H1 (cell line): Measurements from ENCODE around the gene ACAP1. TPM values are rescaled to one million over a fixed set of nuclear protein-coding genes. Genes with fewer than 3 reads are reported as not detected.

Experiments used
- CTCF ChIA-PET: fragments of 300-600 bp; sonication (Branson Sonifier 250); formaldehyde crosslinking; loops from one replicate; lab custom pipeline; 2021; ENCODE audit not compliant: partially characterized antibody; lab: Charles Lee
- POLR2A ChIA-PET: fragments of 300-600 bp; sonication (Branson Sonifier 250); formaldehyde crosslinking; loops from one replicate; lab custom pipeline; 2021; ENCODE audit warnings: inconsistent platforms; ENCODE audit not compliant: partially characterized antibody; lab: Charles Lee
- DNase-seq, 2 experiments: peaks; one replicate each; pipeline versions ENCODE4 v3.0.0 to v3.0.0-alpha.2; 2010 to 2022; ENCODE audit warnings: low spot score in 2 of 2, low read depth in 1 of 2, mixed read lengths in 1 of 2
- FAIRE-seq: peaks from 2 replicates; lab custom pipeline; 2011; peaks lifted over from hg19 to GRCh38; lab: Jason Lieb, UNC
- H2AFZ ChIP-seq: 2 replicates; pipeline ENCODE4 v1.8.1; 2012; ENCODE audit warnings: low read length, inconsistent platforms
- H2AK5ac ChIP-seq: 2 replicates; pipeline ENCODE4 v1.6.1; 2013; ENCODE audit warnings: low read depth, low read length
- H2BK120ac ChIP-seq: replicated peaks from 2 replicates; pipeline ENCODE3; 2013; ENCODE audit warnings: low read depth, low read length, inconsistent platforms
- H2BK12ac ChIP-seq: 2 replicates; pipeline ENCODE4 v1.6.1; 2013; ENCODE audit warnings: low read depth, low read length
- H2BK15ac ChIP-seq: 2 replicates; pipeline ENCODE4 v1.6.1; 2013; ENCODE audit warnings: low read length
- H2BK20ac ChIP-seq: 2 replicates; pipeline ENCODE4 v1.6.1; 2013; ENCODE audit warnings: low read length
- H2BK5ac ChIP-seq: 2 replicates; pipeline ENCODE4 v1.6.1; 2013; ENCODE audit warnings: low read depth, low read length
- H3K14ac ChIP-seq: 2 replicates; pipeline ENCODE4 v1.6.1; 2013; ENCODE audit warnings: inconsistent platforms; ENCODE audit not compliant: insufficient read length
- H3K18ac ChIP-seq: 2 replicates; pipeline ENCODE4 v1.6.1; 2013; ENCODE audit warnings: low read length; ENCODE audit errors: extremely low read depth
- H3K23ac ChIP-seq: 2 replicates; pipeline ENCODE4 v1.6.1; 2013; ENCODE audit warnings: inconsistent platforms; ENCODE audit not compliant: insufficient read length
- H3K23me2 ChIP-seq: 2 replicates; pipeline ENCODE4 v1.6.1; 2013; ENCODE audit warnings: low read depth, low read length
- H3K27ac ChIP-seq: 2 replicates; pipeline ENCODE4 v1.6.1; 2011; ENCODE audit warnings: low read depth, low read length, inconsistent platforms
- H3K27me3 ChIP-seq, 4 experiments: replicated peaks in 1 of 4; 1 replicate in 1 of 4; 2 replicates in 3 of 4; pipeline versions ENCODE4 v1.6.1 to v1.8.1; 2011 to 2013; ENCODE audit warnings: low read length in 3 of 4, mild to moderate bottlenecking in 3 of 4, inconsistent platforms in 2 of 4, mixed read lengths in 2 of 4, moderate library complexity in 1 of 4; ENCODE audit not compliant: control insufficient read depth in 3 of 4, insufficient read depth in 3 of 4; ENCODE audit errors: extremely low read depth in 1 of 4
- H3K36me3 ChIP-seq, 4 experiments: 2 replicates each; pipeline versions ENCODE4 v1.6.1 to v1.8.1; 2011 to 2013; ENCODE audit warnings: mild to moderate bottlenecking in 4 of 4, low read length in 3 of 4, moderate library complexity in 2 of 4, control low read depth in 1 of 4, inconsistent platforms in 1 of 4; ENCODE audit not compliant: insufficient read depth in 4 of 4, control insufficient read depth in 2 of 4
- H3K4ac ChIP-seq: replicated peaks from 2 replicates; pipeline ENCODE3; 2013; ENCODE audit warnings: low read length, low read depth, mixed read lengths, inconsistent platforms; ENCODE audit not compliant: insufficient read length
- H3K4me1 ChIP-seq, 4 experiments: replicated peaks in 1 of 4; 1 replicate in 1 of 4; 2 replicates in 3 of 4; pipeline versions ENCODE4 v1.6.1 to v1.8.1; 2011 to 2013; ENCODE audit warnings: low read length in 3 of 4, inconsistent platforms in 2 of 4, mixed read lengths in 1 of 4; ENCODE audit not compliant: insufficient read depth in 4 of 4, control insufficient read depth in 3 of 4
- H3K4me2 ChIP-seq, 2 experiments: 2 replicates each; pipeline versions ENCODE4 v1.6.1 to v1.8.1; 2011 to 2013; ENCODE audit warnings: low read depth in 2 of 2, low read length in 2 of 2, control low read depth in 1 of 2, inconsistent platforms in 1 of 2, mild to moderate bottlenecking in 1 of 2; ENCODE audit not compliant: insufficient read depth in 1 of 2
- H3K4me3 ChIP-seq, 4 experiments: fragments of 200-600, 300-600 bp in 1 of 4; sonication (generic), shearing (Covaris generic), sonication (Bioruptor Twin) in 1 of 4; 2 replicates each; pipeline versions ENCODE4 v1.5.1 to v1.8.1; 2011 to 2016; ENCODE audit warnings: low read length in 4 of 4, low read depth in 3 of 4, control low read depth in 2 of 4, inconsistent platforms in 2 of 4, mild to moderate bottlenecking in 2 of 4, mixed read lengths in 1 of 4, moderate library complexity in 1 of 4; ENCODE audit not compliant: insufficient read depth in 2 of 4; ENCODE audit errors: extremely low read depth in 1 of 4
- H3K56ac ChIP-seq: replicated peaks from 2 replicates; pipeline ENCODE3; 2013; ENCODE audit warnings: low read depth, mild to moderate bottlenecking, mixed read lengths, low read length, inconsistent platforms; ENCODE audit not compliant: insufficient read length
- H3K79me1 ChIP-seq: 2 replicates; pipeline ENCODE4 v1.6.1; 2013; ENCODE audit warnings: low read depth, low read length, control low read depth
- H3K79me2 ChIP-seq, 2 experiments: 2 replicates each; pipeline versions ENCODE4 v1.6.1 to v1.8.1; 2012 to 2013; ENCODE audit warnings: low read length in 2 of 2, mild to moderate bottlenecking in 2 of 2, inconsistent platforms in 1 of 2; ENCODE audit not compliant: insufficient read depth in 2 of 2, control insufficient read depth in 1 of 2
- H3K9ac ChIP-seq, 4 experiments: replicated peaks in 1 of 4; 1 replicate in 1 of 4; 2 replicates in 3 of 4; pipeline versions ENCODE4 v1.6.1 to v1.8.1; 2011 to 2013; ENCODE audit warnings: low read depth in 3 of 4, low read length in 3 of 4, control low read depth in 2 of 4, mild to moderate bottlenecking in 2 of 4, moderate library complexity in 2 of 4, inconsistent platforms in 1 of 4; ENCODE audit errors: extremely low read depth in 1 of 4
- H3K9me3 ChIP-seq, 2 experiments: 2 replicates each; pipeline versions ENCODE4 v1.6.1 to v1.8.1; 2012 to 2013; ENCODE audit warnings: mild to moderate bottlenecking in 2 of 2, moderate library complexity in 2 of 2, control low read depth in 1 of 2, inconsistent platforms in 1 of 2, low read depth in 1 of 2, low read length in 1 of 2, mixed read lengths in 1 of 2; ENCODE audit not compliant: insufficient read depth in 2 of 2
- H4K20me1 ChIP-seq, 2 experiments: replicated peaks in 1 of 2; 2 replicates each; pipeline versions ENCODE3 to v1.8.1; 2011 to 2013; ENCODE audit warnings: inconsistent platforms in 2 of 2, low read length in 2 of 2, mild to moderate bottlenecking in 1 of 2; ENCODE audit not compliant: insufficient read depth in 2 of 2, control insufficient read depth in 1 of 2
- H4K5ac ChIP-seq: 2 replicates; pipeline ENCODE4 v1.6.1; 2013; ENCODE audit warnings: low read length, low read depth, mixed read lengths, inconsistent platforms; ENCODE audit not compliant: insufficient read length
- H4K8ac ChIP-seq: 2 replicates; pipeline ENCODE4 v1.8.0; 2013; ENCODE audit warnings: mild to moderate bottlenecking, moderate library complexity, low read length, inconsistent platforms; ENCODE audit not compliant: insufficient read depth; ENCODE audit errors: extremely low read depth
- H4K91ac ChIP-seq: replicated peaks from 2 replicates; pipeline ENCODE3; 2013; ENCODE audit warnings: low read length, mixed read lengths, inconsistent platforms; ENCODE audit not compliant: insufficient read length
- EGR1 ChIP-seq: IDR thresholded peaks from 2 replicates; pipeline ENCODE4 v1.6.1; 2011; ENCODE audit warnings: low read depth, low read length, borderline replicate concordance
- EZH2 ChIP-seq: fragments of 200-600 bp; sonication (generic); IDR thresholded peaks from 2 replicates; pipeline ENCODE4 v1.7.1; 2012; ENCODE audit warnings: low read depth, mild to moderate bottlenecking, moderate library complexity, low read length, inconsistent platforms; ENCODE audit not compliant: severe bottlenecking
- SIN3A ChIP-seq, 2 experiments: IDR thresholded peaks in 1 of 2; conservative IDR thresholded peaks in 1 of 2; 2 replicates each; pipeline ENCODE4 v1.6.1; 2011 to 2012; ENCODE audit warnings: low read length in 2 of 2, improper control_type of control experiment in 1 of 2, low read depth in 1 of 2, mild to moderate bottlenecking in 1 of 2
- SIX5 ChIP-seq: IDR thresholded peaks from 2 replicates; pipeline ENCODE4 v1.6.1; 2011; ENCODE audit warnings: mild to moderate bottlenecking, low read depth, low read length
- WGBS, 2 experiments: shearing (Covaris generic) in 1 of 2; methylation state at CpG; one replicate each; pipeline versions ENCODE4 v1.1.6 to v1.1.7; 2013 to 2015; ENCODE audit warnings: low lambda C conversion rate in 2 of 2, mixed read lengths in 2 of 2, inconsistent platforms in 1 of 2, low coverage in 1 of 2, missing lambda C conversion rate in 1 of 2; ENCODE audit not compliant: insufficient replicate concordance in 2 of 2, insufficient coverage in 1 of 2, insufficient read length in 1 of 2; ENCODE audit errors: extremely low coverage in 1 of 2, missing lambda C conversion rate in 1 of 2; 5-methylcytosine and 5-hydroxymethylcytosine counted together
- polyA plus RNA-seq, 7 experiments: library from polyadenylated mRNA; depleted of rRNA in 3 of 7; stranded (reverse) in 5 of 7; unstranded in 2 of 7; fragments of >200 nt in 5 of 7; fragments of 200-250 nt in 2 of 7; gene quantifications; 1 replicate in 5 of 7; 2 replicates in 1 of 7; 4 replicates in 1 of 7; pipeline versions ENCODE4 v1.2.1 to v1.2.3, GENCODE V29; 2011 to 2013; ENCODE audit warnings: missing spikeins in 2 of 7, mixed read lengths in 2 of 7
- total RNA-seq: library from RNA; stranded (reverse); fragmentation: NEBNext Ultra II Directional; extraction: Animal tissue kit (Norgen Biotek cat#: 25700); gene quantifications from 2 replicates; pipeline ENCODE4 v1.2.1, GENCODE V29; 2021
- TF ChIP-seq, protein P1 (sequence below): IDR thresholded peaks from 2 replicates; pipeline ENCODE4 v1.6.1; 2012; ENCODE audit warnings: low read length, inconsistent platforms
- TF ChIP-seq, protein P2 (sequence below), 3 experiments: IDR thresholded peaks; 1 replicate in 2 of 3; 2 replicates in 1 of 3; pipeline versions ENCODE4 v1.5.1 to v1.6.1; 2011; ENCODE audit warnings: low read length in 3 of 3, mild to moderate bottlenecking in 3 of 3, inconsistent platforms in 2 of 3, low read depth in 1 of 3, moderate library complexity in 1 of 3; ENCODE audit not compliant: insufficient read depth in 1 of 3; ENCODE audit errors: control extremely low read depth in 1 of 3

ACAP1 gene
- total and polyA plus RNA-seq, 2 of the 8 experiments (the other 6 are each of a cell fraction or from before 2014, with no cell fraction given), result 11.9 to 45.1 TPM

DNA sequence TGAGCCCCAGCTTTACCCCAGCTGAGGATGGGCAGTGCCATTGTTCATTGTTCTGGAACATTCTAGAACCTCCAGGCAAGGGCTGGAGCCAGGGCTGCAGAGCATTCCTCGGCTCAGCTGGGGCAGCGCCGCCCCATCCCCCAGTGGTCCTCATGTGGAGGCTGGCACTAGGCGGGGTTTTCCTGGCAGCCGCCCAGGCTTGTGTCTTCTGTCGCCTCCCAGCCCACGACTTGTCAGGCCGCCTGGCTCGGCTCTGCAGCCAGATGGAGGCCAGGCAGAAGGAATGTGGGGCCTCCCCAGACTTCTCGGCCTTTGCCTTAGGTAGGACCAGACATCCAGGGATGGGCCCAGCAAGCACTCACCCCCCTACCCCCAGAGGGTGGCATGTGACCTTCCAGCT, 18.7 kb downstream of the ACAP1 start, which contains the start of gene TMEM95:
TMEM95 (plus strand) TSS at position 104 of the 400 bp plus-strand sequence; CDS start at position 153, 49 bp downstream.
- H3K79me2 ChIP-seq, result no peaks in the 10 kb centered on the region
- H3K23ac ChIP-seq, result no peak within 1 kb of the TSS
- no peak within 1 kb of the TSS; the same call in 1 of the 2 replicates for H4K8ac ChIP-seq
- H3K4ac ChIP-seq, result peak within 1 kb of the TSS; percentile 65
- CTCF ChIA-PET, result interaction anchor here (0.7 to 6.5 kb wide), 25 partner anchors 10 to 206 kb away, joined by 3 to 56 read pairs (median 9); partner anchors contain the start of genes ACAP1, CHRNB1, NEURL4 and SENP3
- no peak within 1 kb of the TSS for H3K9ac ChIP-seq
- FAIRE-seq (no peak), DNase-seq (no peak)
- no peaks in the 10 kb centered on the region for H3K79me1 ChIP-seq
- peak within 1 kb of the TSS; percentile 9; the same call in 1 of the 2 replicates for H2BK15ac ChIP-seq
- H4K91ac ChIP-seq, result no peak within 1 kb of the TSS
- POLR2A ChIA-PET, result interaction anchor here (0.9 to 7.8 kb wide), 12 partner anchors 13 to 148 kb away, joined by 3 to 91 read pairs (median 5); partner anchors contain the start of genes FGF11, GPS2, NEURL4 and POLR2A
- peaks cover 12% of the 10 kb centered on the region; the same call in 1 of the 2 replicates for H3K23me2 ChIP-seq
- no peaks in the 10 kb centered on the region for H3K36me3 ChIP-seq
- H3K56ac ChIP-seq, result no peak within 1 kb of the TSS
- H2BK12ac ChIP-seq, result peak within 1 kb of the TSS; percentile 60; the same call in 1 of the 2 replicates
- TF ChIP-seq SIX5 (no peak), SIN3A (conservative IDR thresholded peaks at IDR 0.05 in 1 of 2, IDR thresholded peaks at IDR 0.05 in 1 of 2; ENCODE audit: low read depth in 1 of 2, low read length in 2 of 2) (0 out of 4 replicates have a peak, but pooled peaks of 1 of the 2 experiments have one; percentile 34), EGR1 (no peak), EZH2 (no peak)
- TF ChIP-seq, protein P1, sequence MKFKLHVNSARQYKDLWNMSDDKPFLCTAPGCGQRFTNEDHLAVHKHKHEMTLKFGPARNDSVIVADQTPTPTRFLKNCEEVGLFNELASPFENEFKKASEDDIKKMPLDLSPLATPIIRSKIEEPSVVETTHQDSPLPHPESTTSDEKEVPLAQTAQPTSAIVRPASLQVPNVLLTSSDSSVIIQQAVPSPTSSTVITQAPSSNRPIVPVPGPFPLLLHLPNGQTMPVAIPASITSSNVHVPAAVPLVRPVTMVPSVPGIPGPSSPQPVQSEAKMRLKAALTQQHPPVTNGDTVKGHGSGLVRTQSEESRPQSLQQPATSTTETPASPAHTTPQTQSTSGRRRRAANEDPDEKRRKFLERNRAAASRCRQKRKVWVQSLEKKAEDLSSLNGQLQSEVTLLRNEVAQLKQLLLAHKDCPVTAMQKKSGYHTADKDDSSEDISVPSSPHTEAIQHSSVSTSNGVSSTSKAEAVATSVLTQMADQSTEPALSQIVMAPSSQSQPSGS, result no peak
- TF ChIP-seq, protein P2, sequence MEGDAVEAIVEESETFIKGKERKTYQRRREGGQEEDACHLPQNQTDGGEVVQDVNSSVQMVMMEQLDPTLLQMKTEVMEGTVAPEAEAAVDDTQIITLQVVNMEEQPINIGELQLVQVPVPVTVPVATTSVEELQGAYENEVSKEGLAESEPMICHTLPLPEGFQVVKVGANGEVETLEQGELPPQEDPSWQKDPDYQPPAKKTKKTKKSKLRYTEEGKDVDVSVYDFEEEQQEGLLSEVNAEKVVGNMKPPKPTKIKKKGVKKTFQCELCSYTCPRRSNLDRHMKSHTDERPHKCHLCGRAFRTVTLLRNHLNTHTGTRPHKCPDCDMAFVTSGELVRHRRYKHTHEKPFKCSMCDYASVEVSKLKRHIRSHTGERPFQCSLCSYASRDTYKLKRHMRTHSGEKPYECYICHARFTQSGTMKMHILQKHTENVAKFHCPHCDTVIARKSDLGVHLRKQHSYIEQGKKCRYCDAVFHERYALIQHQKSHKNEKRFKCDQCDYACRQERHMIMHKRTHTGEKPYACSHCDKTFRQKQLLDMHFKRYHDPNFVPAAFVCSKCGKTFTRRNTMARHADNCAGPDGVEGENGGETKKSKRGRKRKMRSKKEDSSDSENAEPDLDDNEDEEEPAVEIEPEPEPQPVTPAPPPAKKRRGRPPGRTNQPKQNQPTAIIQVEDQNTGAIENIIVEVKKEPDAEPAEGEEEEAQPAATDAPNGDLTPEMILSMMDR (IDR thresholded peaks at IDR 0.05; ENCODE audit: control extremely low read depth in 1 of 3, insufficient read depth in 1 of 3, low read depth in 1 of 3, low read length in 3 of 3), result no peak
- no peaks in the 10 kb centered on the region for H4K20me1 ChIP-seq
- H2BK5ac ChIP-seq, result no peak within 1 kb of the TSS
- H2AFZ ChIP-seq, result no peak within 1 kb of the TSS
- H3K14ac ChIP-seq, result no peak within 1 kb of the TSS
- H2AK5ac ChIP-seq, result 0 out of 2 replicates have a peak within 1 kb of the TSS, but pooled peaks have one; percentile 53
- no peak within 1 kb of the TSS for H2BK120ac ChIP-seq
- no peak within 1 kb of the TSS for H3K27ac ChIP-seq
- H3K27me3 ChIP-seq, result no peaks in the 10 kb centered on the region
- H3K4me1 ChIP-seq, result peaks cover 0 to 13% (median 4%) of the 10 kb centered on the region in 4 experiments; a peak in 5 of 7 replicates
- H3K9me3 ChIP-seq, result no peaks in the 10 kb centered on the region
- no peak within 1 kb of the TSS for H2BK20ac ChIP-seq
- no peak within 1 kb of the TSS for H3K4me3 ChIP-seq
- H3K18ac ChIP-seq, result no peak within 1 kb of the TSS
- H4K5ac ChIP-seq, result no peak within 1 kb of the TSS
- 82% methylated on average over 10 of the region's 10 CpGs; no CpG with 5 or more reads in 1 of the 2 experiments for WGBS, 2 experiments
- H3K4me2 ChIP-seq, result no peak within 1 kb of the TSS; a peak in 1 of 4 replicates
